IgD-negative memory B cell (primary cell): ENCODE results near the gene C1D. TPM values are rescaled to one million over a fixed set of nuclear protein-coding genes. Genes with fewer than 3 reads are reported as not detected.

Source experiments
- H3K27ac Mint-ChIP-seq, 3 donors: one replicate each; pipeline ENCODE4 v1.8.0; 2020 to 2022; ENCODE audit warnings: mild to moderate bottlenecking in 3 of 3, mixed read lengths in 3 of 3, moderate library complexity in 1 of 3
- H3K27me3 Mint-ChIP-seq: one replicate; pipeline ENCODE4 v1.8.0; 2021; ENCODE audit warnings: mixed read lengths
- H3K36me3 Mint-ChIP-seq: one replicate; pipeline ENCODE4 v1.8.0; 2020; ENCODE audit warnings: mild to moderate bottlenecking, mixed read lengths
- H3K4me1 Mint-ChIP-seq, 3 donors: one replicate each; pipeline ENCODE4 v1.8.0; 2020 to 2022; ENCODE audit warnings: mixed read lengths in 3 of 3, mild to moderate bottlenecking in 1 of 3
- H3K4me3 Mint-ChIP-seq, 4 donors: one replicate each; pipeline ENCODE4 v1.8.0; 2020 to 2022; ENCODE audit warnings: mild to moderate bottlenecking in 4 of 4, mixed read lengths in 4 of 4, moderate library complexity in 3 of 4
- H3K9me3 Mint-ChIP-seq, 3 donors: one replicate each; pipeline ENCODE4 v1.8.0; 2020 to 2021; ENCODE audit warnings: mixed read lengths in 3 of 3, mild to moderate bottlenecking in 1 of 3
- polyA plus RNA-seq: library from polyadenylated mRNA; unstranded; fragments of 300-500 nt; fragmentation: Illumina TruSeq; gene quantifications from one replicate; pipeline ENCODE4 v1.2.3, GENCODE V29; 2021

C1D gene, protein sequence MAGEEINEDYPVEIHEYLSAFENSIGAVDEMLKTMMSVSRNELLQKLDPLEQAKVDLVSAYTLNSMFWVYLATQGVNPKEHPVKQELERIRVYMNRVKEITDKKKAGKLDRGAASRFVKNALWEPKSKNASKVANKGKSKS
- polyA plus RNA-seq = 35.9 TPM

DNA sequence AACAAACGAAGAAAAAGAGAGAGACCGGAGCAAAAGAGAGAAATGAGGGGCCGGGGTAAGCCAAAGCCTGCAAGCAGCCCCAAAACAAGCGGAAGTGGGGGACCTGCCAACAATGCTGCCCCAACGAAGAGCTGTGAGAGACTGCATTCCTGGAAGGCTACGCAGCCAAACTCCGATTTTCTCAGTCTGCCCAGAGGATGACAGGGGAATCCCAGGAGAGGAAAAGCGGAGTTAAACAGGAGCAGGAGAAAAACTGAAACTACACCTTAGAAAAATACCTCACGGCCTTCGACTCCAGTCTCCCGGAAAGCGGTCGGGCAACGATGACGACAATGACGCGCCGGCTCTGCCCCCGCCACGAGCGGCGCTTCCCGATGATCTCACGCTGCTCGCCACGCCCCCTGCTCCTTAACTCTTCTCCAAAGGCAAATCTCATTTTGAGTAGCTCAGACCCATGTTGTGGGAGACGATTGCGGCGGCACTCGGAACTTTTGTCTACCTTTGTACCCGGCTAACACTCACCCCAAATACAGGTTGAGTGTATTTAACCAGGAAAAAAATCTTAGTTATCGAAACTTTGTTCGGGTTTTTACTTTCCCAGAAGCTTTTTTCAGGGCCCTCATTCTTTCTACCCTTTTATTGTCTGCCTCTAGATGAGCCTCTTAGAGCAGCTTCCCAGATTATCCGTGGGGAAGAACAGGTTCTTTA, at the start of gene C1D:
Gene C1D (minus strand): TSS at position 325 of the 708 bp plus-strand sequence. CDS start 15,694 bp downstream, outside the sequence.
- peak within 1 kb of the TSS; percentile 91 to 98 (median 96) for H3K27ac Mint-ChIP-seq
- H3K4me3 Mint-ChIP-seq = peak within 1 kb of the TSS; percentile 92 to 99 (median 96)
- peaks cover 24 to 39% (median 28%) of the 10 kb centered on the region in 3 donors for H3K4me1 Mint-ChIP-seq
- H3K27me3 Mint-ChIP-seq = peaks cover 2% of the 10 kb centered on the region
- H3K9me3 Mint-ChIP-seq = no peaks in the 10 kb centered on the region
- no peaks in the 10 kb centered on the region for H3K36me3 Mint-ChIP-seq

DNA sequence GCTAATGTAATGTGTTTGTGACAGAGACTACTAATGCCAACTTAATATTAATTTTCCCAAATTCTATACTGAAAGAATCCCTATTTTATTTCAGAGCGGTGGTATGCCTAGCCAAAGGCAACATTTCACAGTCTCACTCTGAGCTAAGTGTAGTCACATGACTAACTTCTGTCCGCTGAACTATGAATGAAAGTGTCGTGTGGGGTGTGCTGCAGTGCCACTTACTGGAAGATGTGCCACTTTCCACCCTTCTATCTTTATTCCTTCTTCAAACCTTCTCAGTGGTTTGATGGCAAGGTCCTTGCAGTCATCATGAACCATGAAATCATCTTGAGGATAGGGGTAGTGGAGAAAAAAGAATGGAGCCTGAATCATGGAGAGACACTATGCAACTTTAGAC, 47.3 kb upstream of the C1D start:
- H3K27ac Mint-ChIP-seq = peak overlapping the region in 1 of 3 donors; percentile 24
- no peaks in the 10 kb centered on the region for H3K27me3 Mint-ChIP-seq
- peaks cover 7% of the 10 kb centered on the region for H3K36me3 Mint-ChIP-seq
- H3K9me3 Mint-ChIP-seq = peaks cover 10 to 16% (median 12%) of the 10 kb centered on the region in 3 donors
- no peak overlapping the region for H3K4me3 Mint-ChIP-seq
- peaks cover 6 to 9% (median 8%) of the 10 kb centered on the region in 3 donors for H3K4me1 Mint-ChIP-seq

DNA sequence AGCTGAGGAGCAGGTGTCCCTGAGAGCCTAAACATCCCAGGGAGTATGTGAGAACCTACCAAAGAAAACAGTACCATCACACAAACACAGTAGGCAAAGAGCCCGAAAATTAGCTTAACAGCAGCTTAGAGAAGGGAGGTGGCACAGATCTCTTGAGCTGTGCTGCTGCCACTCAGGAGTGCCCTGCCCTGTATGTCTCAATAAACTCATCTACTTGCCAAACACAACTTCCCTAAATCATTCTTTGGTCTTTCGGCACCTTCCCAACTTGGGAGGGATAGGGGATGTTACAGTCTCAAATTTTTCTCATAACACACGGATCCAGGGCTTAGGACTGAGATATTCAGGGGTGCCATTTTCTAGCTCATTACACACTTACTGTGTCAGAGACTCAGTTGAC, 45.3 kb upstream of the C1D start:
- peaks cover 4 to 9% (median 4%) of the 10 kb centered on the region in 3 donors for H3K4me1 Mint-ChIP-seq
- H3K27me3 Mint-ChIP-seq = no peaks in the 10 kb centered on the region
- peaks cover 10 to 24% (median 19%) of the 10 kb centered on the region in 3 donors for H3K9me3 Mint-ChIP-seq
- H3K27ac Mint-ChIP-seq = no peak overlapping the region
- peaks cover 8% of the 10 kb centered on the region for H3K36me3 Mint-ChIP-seq
- H3K4me3 Mint-ChIP-seq = no peak overlapping the region

DNA sequence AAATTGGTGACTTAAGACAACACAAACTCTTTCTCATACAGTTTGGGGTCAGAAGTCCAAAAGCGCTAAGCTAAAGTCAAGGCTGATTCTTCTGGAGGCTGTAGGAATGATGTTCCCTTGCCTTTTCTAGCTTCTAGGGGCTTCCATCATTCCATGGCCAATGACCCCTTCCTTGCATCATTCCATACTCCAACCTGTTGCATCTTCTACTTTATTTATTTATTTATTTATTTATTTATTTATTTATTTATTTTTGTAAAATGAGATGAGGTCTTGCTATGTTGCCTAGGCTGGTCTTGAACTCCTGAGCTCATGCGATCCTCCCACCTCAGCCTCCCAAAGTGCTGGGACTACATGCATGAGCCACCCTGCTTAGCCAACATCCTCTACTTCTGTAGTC, 44.7 kb upstream of the C1D start:
- Mint-ChIP-seq H3K36me3 (peaks cover 11% of the 10 kb centered on the region), H3K9me3 (peaks cover 10 to 24% (median 19%) of the 10 kb centered on the region in 3 donors), H3K4me3 (no peak overlapping the region), H3K4me1 (peaks cover 4 to 9% (median 4%) of the 10 kb centered on the region in 3 donors), H3K27ac (no peak overlapping the region), H3K27me3 (no peaks in the 10 kb centered on the region)

DNA sequence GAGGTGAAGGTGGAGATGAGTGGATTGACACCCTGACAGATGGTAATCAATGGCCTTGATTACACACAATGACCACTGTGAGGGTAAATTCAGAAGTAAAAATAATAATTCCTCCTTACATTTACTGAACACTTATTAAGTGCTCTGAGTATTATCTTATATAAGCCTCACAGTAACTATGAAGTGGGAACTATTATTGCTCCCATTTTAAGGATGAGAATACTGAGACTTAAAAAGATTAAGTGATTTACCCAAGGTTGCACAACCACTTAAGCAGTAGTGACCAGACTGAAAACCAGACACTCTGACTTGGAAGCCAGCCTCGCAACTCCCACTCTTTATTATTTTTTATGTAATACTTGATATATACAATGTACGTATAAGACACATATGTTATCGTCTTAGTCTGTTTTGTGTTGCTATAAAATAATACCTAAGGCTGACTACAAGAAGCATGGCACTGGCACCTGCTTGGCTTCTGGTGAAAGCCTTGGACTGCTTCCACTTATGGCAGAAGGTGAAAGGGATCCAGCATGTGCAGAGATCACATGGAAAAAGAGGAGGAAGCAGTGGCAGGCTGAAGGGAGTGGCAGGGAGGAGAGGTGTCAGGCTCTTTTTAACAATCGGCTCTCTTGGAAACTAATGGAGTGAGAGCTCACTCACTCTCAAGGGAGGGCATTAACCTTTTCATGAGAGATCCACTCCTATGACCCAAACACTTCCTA, 41.5 kb upstream of the C1D start:
- Mint-ChIP-seq H3K27ac (no peak overlapping the region), H3K27me3 (no peaks in the 10 kb centered on the region), H3K36me3 (peaks cover 11% of the 10 kb centered on the region), H3K9me3 (peaks cover 10 to 24% (median 19%) of the 10 kb centered on the region in 3 donors), H3K4me3 (no peak overlapping the region), H3K4me1 (peaks cover 2% of the 10 kb centered on the region in 3 donors)

DNA sequence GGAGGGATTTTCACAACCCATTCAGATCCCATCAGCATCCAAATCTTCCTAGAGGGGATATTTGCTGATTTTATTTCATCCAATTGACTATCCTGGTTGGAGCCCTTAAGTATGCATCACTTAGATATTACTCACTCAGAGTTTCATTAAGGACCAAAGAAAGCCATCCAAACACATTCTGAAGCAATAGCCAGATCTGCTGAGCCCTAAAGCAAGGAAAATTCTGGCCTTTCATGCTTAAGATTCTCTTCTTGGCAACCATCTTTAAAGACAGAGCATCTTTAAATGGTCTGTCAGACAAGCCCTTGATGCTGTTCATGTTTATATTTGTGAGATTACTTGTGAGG, 40.9 kb upstream of the C1D start:
- Mint-ChIP-seq H3K27ac (no peak overlapping the region), H3K4me3 (no peak overlapping the region), H3K4me1 (peaks cover 7% of the 10 kb centered on the region in 3 donors), H3K9me3 (peaks cover 10 to 24% (median 19%) of the 10 kb centered on the region in 3 donors), H3K27me3 (no peaks in the 10 kb centered on the region), H3K36me3 (peaks cover 11% of the 10 kb centered on the region)

DNA sequence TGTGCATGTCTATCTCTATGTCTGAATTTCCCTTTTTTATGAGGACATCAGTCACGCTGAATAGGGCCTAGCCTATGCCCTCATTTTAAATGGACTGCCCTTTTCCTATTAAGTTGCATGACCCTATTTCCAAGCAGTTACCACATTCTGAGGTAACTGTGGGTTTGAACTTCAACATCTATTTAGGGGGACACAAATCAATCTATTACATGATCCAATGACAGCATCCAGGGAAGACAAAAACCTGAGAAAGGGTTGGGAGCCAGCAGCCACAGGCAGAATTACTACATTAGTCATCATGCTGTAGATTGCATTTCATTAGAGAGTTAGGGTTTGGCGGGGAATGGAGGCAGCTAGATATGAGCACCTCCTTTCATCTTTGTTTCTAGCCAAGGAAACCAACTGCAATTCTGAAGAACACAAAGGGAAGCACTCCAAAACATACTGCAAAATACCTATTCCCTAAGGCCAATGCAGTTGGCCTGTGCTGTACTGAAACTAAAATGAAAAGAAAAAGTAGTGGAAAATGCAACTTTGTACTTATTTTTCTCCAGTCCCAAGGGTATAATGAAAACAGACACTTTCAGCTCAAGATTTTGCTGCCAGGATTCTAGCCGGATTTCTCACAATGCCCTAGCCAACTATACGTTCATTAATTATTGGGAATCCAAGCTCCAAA, 40.4 kb upstream of the C1D start:
- peaks cover 10 to 24% (median 19%) of the 10 kb centered on the region in 3 donors for H3K9me3 Mint-ChIP-seq

DNA sequence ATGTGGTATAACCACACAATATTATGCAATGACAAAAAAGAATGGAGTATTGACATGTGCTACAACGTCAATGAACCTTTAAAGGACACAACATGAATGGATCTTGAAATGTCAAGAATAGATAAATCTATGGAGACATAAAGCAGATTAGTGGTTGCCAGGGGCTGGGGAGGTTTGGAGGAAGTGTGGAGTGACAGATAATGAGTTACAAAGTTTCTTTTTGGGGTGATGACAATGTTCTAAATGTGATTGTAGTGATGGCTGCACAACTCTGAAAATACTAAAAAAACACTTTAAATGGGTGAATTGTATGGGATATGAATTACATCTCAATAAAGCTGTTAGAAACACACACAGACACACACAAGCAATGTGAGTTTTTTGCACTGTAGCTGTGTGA, 37.4 kb upstream of the C1D start:
- Mint-ChIP-seq H3K4me3 (no peak overlapping the region), H3K4me1 (peaks cover 7% of the 10 kb centered on the region in 3 donors), H3K27ac (no peak overlapping the region), H3K27me3 (no peaks in the 10 kb centered on the region), H3K36me3 (peaks cover 6% of the 10 kb centered on the region), H3K9me3 (peaks cover 0 to 9% (median 7%) of the 10 kb centered on the region in 3 donors)

More for the DNA sequence above, 40.4 kb upstream of the C1D start:
- Mint-ChIP-seq H3K36me3 (peaks cover 11% of the 10 kb centered on the region), H3K4me3 (no peak overlapping the region), H3K27me3 (no peaks in the 10 kb centered on the region), H3K27ac (no peak overlapping the region), H3K4me1 (peaks cover 7% of the 10 kb centered on the region in 3 donors)

DNA sequence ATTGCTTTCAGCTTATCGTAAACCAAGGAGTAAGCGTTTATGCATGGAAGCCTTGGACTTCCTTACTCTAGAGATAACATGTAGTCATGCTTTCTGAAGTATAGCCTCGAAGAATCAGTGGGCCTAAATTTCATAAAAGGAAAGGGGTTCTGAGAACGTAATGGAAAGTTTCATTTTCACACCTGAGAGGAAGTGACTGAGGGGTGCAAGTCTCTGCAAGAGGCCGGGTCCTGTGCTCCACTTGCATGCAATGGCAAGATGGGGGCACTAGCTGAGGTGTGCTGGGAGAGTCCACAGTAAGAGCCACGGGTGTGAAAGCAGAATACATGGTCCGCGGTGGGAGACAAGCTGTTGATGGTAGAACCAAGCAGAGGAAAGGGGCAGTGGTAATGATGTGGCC, 36.5 kb upstream of the C1D start:
- H3K36me3 Mint-ChIP-seq = peaks cover 4% of the 10 kb centered on the region
- no peaks in the 10 kb centered on the region for H3K27me3 Mint-ChIP-seq
- no peak overlapping the region for H3K27ac Mint-ChIP-seq
- peaks cover 7% of the 10 kb centered on the region in 3 donors for H3K4me1 Mint-ChIP-seq
- H3K9me3 Mint-ChIP-seq = peaks cover 0 to 2% (median under 1%) of the 10 kb centered on the region in 3 donors
- H3K4me3 Mint-ChIP-seq = no peak overlapping the region

DNA sequence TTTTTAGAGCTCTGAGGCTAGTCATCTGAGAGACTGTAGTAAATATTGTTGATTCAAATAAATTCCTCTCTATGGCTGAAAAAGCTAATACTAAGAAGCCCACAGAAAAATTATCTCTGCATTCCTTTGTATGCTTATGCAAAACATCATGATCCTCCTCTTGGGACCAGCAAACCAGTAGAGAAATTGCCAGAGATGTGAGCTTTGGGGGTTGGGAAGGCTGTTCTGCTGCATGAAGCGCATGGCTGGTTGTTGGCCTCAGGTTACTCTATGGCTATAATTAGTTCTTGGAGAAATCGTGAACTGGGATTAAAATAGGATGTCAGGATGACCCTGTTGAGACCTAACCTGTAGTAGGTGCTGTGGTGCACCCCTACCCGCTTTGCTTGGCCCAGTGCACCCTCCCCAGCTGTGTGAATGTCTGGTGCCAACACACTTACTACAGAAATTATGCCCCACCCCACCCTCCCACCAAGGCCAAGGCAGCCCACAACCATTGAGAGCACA, 35.5 kb upstream of the C1D start:
- Mint-ChIP-seq H3K4me3 (no peak overlapping the region), H3K27me3 (no peaks in the 10 kb centered on the region), H3K4me1 (peaks cover 7% of the 10 kb centered on the region in 3 donors), H3K9me3 (no peaks in the 10 kb centered on the region), H3K27ac (no peak overlapping the region), H3K36me3 (peaks cover 5% of the 10 kb centered on the region)

DNA sequence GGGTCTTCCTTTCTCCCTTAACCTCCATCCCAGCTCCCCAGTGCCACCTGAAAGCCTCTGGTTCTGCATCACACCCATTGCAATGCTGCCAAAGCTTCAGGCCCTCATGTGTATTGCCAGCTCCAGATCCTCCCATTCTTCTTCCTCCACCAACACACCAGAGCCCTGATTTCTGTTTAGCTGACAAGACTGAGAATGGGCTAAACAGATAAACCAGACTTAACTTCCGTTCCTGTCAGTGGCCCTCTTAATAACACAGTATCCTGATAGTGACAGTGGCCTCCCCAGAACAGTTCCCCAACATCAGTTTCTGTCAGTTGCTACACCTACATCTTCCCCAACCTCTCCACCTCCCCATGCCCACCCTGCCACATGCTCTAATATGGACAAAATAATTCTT, 31.3 kb upstream of the C1D start:
- H3K9me3 Mint-ChIP-seq = no peaks in the 10 kb centered on the region
- H3K27ac Mint-ChIP-seq = no peak overlapping the region

DNA sequence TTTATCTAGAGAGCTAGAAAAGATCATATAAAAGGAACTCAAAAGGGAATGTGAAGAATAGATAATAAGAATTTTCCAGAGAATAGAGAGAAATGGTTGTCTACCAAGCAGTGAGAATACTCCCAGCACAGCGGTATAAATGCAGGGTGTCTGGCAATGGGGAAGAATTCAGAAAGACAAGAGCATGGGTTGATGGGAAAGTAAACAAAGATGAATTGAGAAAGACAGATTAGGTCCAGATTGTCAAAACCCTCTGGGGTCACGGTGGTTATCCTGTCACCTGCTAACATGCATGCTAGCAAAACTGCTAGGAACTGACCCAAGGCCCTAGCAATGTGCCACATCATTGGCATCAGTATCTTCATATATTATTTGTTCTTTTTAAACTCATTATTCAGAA, 30.8 kb upstream of the C1D start:
- Mint-ChIP-seq H3K27ac (no peak overlapping the region), H3K27me3 (no peaks in the 10 kb centered on the region), H3K36me3 (peaks cover 2% of the 10 kb centered on the region), H3K4me3 (no peak overlapping the region), H3K9me3 (no peaks in the 10 kb centered on the region), H3K4me1 (peaks cover 0 to 8% (median 0%) of the 10 kb centered on the region in 3 donors)

More for the DNA sequence above, 31.3 kb upstream of the C1D start:
- peaks cover 3 to 11% (median 4%) of the 10 kb centered on the region in 3 donors for H3K4me1 Mint-ChIP-seq
- peaks cover 2% of the 10 kb centered on the region for H3K36me3 Mint-ChIP-seq
- H3K27me3 Mint-ChIP-seq = no peaks in the 10 kb centered on the region
- H3K4me3 Mint-ChIP-seq = no peak overlapping the region

DNA sequence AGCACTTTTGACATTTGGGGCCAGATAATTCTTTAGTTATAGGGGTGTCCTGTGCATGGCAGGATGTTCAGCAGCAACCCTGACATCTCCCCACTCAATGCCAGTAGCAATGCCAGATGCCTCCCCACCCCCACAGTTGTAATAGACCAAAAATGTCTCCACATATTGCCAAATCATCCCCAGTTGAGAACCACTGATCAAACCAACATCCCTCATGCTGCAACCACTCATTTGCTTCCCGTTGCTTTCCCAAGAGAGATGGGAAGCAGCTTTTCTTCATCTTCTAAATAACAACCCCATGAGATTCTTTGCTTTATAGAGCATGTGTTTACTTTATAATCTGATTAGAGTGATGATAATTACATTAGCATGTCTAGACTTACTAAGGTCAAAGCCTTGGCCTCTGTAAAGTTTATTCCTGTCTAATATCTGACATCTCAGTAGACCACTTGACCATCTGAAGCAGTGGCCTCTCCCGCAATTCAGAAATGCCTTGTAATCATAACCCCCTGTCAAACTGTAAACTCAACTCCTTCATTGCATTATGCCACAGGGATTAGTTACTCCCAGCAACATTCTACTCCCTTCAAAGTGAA, 28.7 kb upstream of the C1D start:
- H3K9me3 Mint-ChIP-seq = no peaks in the 10 kb centered on the region
- peaks cover 0 to 9% (median 2%) of the 10 kb centered on the region in 3 donors for H3K4me1 Mint-ChIP-seq
- H3K27ac Mint-ChIP-seq = no peak overlapping the region
- no peak overlapping the region for H3K4me3 Mint-ChIP-seq
- no peaks in the 10 kb centered on the region for H3K27me3 Mint-ChIP-seq
- H3K36me3 Mint-ChIP-seq = peaks cover 2% of the 10 kb centered on the region

DNA sequence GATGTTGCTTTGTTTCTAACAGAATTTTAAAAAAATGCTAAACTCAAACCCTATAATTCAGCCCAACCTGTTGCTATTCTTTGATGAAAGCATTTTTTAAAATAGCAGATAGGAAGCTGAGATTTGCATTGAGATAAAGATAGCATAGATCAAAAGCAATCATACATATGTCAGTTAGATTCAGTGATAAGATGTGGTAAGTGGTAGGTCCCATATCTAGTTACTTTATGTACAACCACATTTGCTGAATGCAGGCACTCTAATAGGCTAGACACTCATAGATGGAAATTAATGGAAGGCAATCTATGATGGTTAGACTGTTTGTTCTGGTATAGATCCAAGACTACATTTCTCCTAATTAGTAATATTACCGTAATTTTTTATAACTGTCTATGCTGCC, 27.2 kb upstream of the C1D start:
- H3K36me3 Mint-ChIP-seq = peaks cover 2% of the 10 kb centered on the region
- H3K27me3 Mint-ChIP-seq = no peaks in the 10 kb centered on the region
- H3K4me1 Mint-ChIP-seq = peaks cover 2 to 9% (median 4%) of the 10 kb centered on the region in 3 donors
- H3K4me3 Mint-ChIP-seq = no peak overlapping the region
- H3K9me3 Mint-ChIP-seq = peaks cover 0 to 3% (median 0%) of the 10 kb centered on the region in 3 donors
- H3K27ac Mint-ChIP-seq = no peak overlapping the region
